ENCODE measurements around the gene KRTAP4-7.
"Not testable (repeated sequence)": the region's sequence is repeated elsewhere in the genome, so short reads cannot be mapped to it uniquely, and the experiment has no call there.

KRTAP4-7 gene

GRCh38 chr17:41084100-41084856 is at the start of gene KRTAP4-7:
Gene KRTAP4-7, plus strand, starts transcription at chr17:41084150. Its CDS starts 57 bp downstream, at chr17:41084207.
- not testable (repeated sequence) for DNase-seq

GRCh38 chr17:41034346-41034935 is 49.5 kb upstream of the KRTAP4-7 start, which contains the start of gene KRTAP1-3:
Gene KRTAP1-3, minus strand, starts transcription at chr17:41034874. Its CDS starts 53 bp downstream, at chr17:41034821.
- peak; percentile 56 for DNase-seq

- DNase-seq = no peak
These were observed 46.0 kb upstream of the KRTAP4-7 start for GRCh38 chr17:41037853-41038350.

GRCh38 chr17:41040783-41041571 is 43.0 kb upstream of the KRTAP4-7 start, which contains the start of gene KRTAP1-1:
Gene KRTAP1-1, minus strand, starts transcription at chr17:41041450. Its CDS starts 53 bp downstream, at chr17:41041397.
- DNase-seq = peak; percentile 73

DNA sequence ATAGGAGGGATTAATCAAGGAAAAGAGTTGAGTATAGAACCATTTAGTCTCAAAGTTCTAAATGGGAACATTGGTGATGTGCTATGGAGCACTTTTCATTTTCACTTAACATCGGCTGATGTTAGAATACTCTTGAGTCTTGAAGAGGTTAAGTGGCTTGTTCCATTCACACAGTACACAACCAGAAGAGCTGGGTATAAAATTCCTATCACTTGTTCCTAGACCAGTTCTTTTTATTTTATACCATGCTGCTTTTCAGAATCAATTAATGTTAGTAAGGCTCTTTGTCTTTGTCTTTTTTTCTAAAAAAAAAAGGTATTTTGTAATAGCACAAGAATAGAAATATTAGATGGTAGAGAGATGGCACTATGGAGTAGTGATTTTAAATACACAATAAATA is 41.0 kb upstream of the KRTAP4-7 start:
- no peak for DNase-seq

GRCh38 chr17:41046735-41047465 is 37.0 kb upstream of the KRTAP4-7 start, which contains the start of gene KRTAP2-1:
Gene KRTAP2-1, minus strand, starts transcription at chr17:41047316. Its CDS starts 49 bp downstream, at chr17:41047267.
- not testable (repeated sequence) for DNase-seq

DNA sequence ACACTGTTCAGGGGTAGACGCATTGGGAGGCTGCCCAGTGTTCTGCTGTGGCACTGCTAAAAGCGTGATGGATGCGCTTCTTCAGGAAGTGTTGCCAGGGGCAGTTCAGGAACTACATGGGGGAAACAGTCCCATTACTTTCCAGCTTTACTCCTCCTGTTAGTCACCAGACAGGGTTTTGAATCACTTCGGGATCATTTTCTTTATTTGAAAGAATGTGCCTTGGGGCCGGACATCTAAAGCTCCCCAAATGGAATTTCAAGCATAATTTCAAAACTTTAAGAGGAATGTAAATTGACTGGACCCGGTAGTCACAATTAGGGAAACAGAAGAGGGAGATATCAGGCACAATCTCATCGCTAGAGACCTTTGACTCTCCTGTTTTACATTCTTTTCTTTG is 35.5 kb upstream of the KRTAP4-7 start:
- no peak for DNase-seq

DNA sequence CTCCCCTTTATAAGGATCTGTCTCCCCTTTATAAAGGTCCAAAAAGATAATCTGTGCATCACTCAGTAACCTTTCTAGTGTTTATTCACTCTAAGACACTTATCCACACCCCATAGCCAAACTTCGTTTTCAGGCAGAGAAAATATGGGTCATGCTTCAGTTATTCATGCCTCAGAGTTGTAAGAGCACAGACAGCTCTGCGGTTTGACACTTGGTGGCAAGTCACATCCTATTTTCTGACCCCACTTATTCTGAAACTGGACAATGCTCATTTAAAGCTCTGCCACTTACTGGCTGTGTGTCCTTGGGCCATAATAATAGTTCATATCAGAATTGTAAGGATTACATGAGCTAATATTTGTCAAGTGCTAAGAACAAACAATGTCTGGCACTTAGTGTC is 34.8 kb upstream of the KRTAP4-7 start:
- DNase-seq = no peak

GRCh38 chr17:41052566-41052965 is 31.4 kb upstream of the KRTAP4-7 start:
- DNase-seq = no peak

DNA sequence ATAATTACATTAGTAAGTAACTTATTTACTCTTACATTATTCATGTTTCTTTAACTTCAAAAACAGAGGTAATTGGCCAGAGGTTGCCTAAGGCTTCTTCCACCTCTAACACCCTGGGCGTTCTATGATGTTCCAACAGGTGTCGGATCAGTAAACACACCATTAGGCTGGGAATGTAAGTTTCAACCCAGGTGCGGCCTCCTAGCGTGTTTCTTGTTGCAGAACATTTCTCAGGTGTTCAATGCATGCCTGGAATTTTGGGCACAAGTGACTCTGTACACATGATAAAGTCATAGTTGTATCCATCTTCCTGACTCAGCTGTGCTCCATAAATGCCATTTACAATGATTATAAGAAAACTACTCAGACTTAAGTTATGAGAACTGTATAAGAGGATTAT is 29.9 kb upstream of the KRTAP4-7 start:
- no peak for DNase-seq

- not testable (repeated sequence) for DNase-seq
These were observed 29.4 kb upstream of the KRTAP4-7 start for GRCh38 chr17:41054556-41054955.

GRCh38 chr17:41055130-41055529 is 28.8 kb upstream of the KRTAP4-7 start, which contains the start of gene KRTAP2-2:
Gene KRTAP2-2, minus strand, starts transcription at chr17:41055230. Its CDS starts 19 bp downstream, at chr17:41055211.
- DNase-seq = not testable (repeated sequence)

DNA sequence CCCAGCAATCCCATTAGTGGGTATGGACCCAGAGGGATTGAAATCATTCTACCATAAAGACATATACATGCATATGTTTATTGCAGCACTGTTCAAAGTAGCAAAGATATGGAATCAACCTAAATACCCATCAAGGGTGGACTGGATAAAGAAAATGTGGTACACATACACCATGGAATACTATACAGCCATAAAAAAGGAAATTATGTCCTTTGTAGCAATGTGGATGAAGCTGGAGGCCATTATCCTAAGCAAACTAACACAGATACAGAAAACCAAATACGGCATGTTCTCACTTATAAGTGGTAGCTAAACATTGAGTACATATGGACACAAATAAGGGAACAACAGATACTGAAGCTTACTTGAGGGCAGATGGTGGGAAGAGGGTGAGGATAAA is 26.4 kb upstream of the KRTAP4-7 start:
- no peak for DNase-seq

- DNase-seq = no peak
These were observed 25.2 kb upstream of the KRTAP4-7 start for GRCh38 chr17:41058741-41059140.

DNA sequence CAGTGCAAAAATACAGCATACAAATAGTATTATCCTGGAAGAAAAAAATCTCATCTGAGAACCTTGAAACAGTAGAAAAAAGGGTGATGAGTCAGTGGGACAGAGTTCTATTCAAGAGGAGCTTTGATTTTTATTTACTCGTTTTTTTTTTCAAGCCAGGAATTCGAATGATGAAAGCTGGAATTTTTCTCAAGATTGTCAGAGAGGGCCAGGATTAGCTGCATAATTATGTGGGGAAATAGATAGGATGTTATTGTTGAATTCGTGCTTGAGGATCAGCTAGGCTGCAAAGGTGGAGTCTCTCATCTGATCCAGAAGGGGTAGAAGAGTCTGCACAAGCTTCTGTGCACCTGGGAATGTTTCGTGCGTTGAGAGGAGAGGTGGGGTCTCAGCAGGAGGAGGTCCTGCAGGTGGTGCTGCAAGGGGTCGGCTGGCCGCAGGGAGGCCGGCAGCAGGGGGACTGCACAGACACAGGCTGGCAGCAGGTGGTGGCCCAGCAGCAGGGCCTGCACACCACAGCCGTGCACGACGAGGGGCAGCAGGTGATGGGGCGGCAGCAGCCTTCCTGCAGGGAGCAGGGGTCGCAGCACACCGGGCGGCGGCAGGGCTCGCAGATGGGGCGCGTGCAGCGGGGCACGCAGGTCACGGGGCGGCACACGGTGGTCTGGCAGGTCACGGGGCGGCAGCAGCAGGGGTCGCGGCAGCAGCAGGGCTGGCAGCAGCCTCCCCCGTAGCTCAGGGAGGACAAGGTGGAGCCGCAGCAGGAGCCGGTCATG is 24.5 kb upstream of the KRTAP4-7 start:
- not testable (repeated sequence) for DNase-seq

- no peak for DNase-seq
These were observed 23.8 kb upstream of the KRTAP4-7 start, which contains the start of gene KRTAP2-3 for GRCh38 chr17:41060052-41060604. Gene KRTAP2-3, minus strand, starts transcription at chr17:41060114. Its CDS starts 64 bp downstream, at chr17:41060050.

GRCh38 chr17:41061964-41062363 is 22.0 kb upstream of the KRTAP4-7 start:
- no peak for DNase-seq

DNA sequence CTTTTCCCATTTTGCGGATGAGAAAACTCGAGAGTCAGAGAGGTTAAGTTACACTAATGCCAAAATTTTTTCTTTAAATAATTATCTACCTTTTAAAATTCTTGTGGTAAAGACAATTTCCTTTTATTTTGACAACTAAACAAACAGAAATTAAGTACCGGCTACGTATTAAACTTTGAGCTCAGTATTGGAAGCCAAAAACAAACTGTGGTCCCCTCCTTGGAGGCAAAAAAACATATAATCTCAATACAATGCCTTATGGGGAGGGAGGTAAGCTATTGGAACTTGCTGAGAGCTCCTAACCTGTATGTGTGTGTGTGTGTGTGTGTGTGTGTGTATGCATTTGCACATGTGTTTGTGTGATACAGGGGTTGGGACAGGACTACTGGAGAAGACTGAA is 20.5 kb upstream of the KRTAP4-7 start:
- no peak for DNase-seq

- DNase-seq = no peak
These were observed 19.6 kb upstream of the KRTAP4-7 start for GRCh38 chr17:41064301-41064700.

GRCh38 chr17:41065016-41065689 is 18.8 kb upstream of the KRTAP4-7 start:
- DNase-seq = not testable (repeated sequence)

All from right hindlimb (tissue), 1 donor.